Neuronal stem cell (in vitro differentiated cells): ENCODE measurements around the gene CT47C1.

Experiments used
- DNase-seq: peaks from one replicate; pipeline ENCODE4 v3.0.0-alpha.2; 2013; ENCODE audit warnings: low spot score
- H2AFZ ChIP-seq: one replicate; pipeline ENCODE4 v1.6.1; 2013; ENCODE audit warnings: mild to moderate bottlenecking, low read length, inconsistent platforms
- H2AK5ac ChIP-seq: 2 replicates; pipeline ENCODE4 v1.6.1; 2013; ENCODE audit warnings: low read depth, mild to moderate bottlenecking, inconsistent platforms, low read length, moderate library complexity, mixed read lengths
- H2BK120ac ChIP-seq: 2 replicates; pipeline ENCODE4 v1.6.1; 2013; ENCODE audit warnings: low read depth, mild to moderate bottlenecking, inconsistent platforms, low read length, moderate library complexity, mixed read lengths
- H2BK12ac ChIP-seq: one replicate; pipeline ENCODE4 v1.6.1; 2013; ENCODE audit warnings: low read length, inconsistent platforms
- H2BK15ac ChIP-seq: 2 replicates; pipeline ENCODE4 v1.6.1; 2013; ENCODE audit warnings: mild to moderate bottlenecking, low read length, inconsistent platforms, mixed read lengths
- H2BK5ac ChIP-seq: one replicate; pipeline ENCODE4 v1.6.1; 2013; ENCODE audit warnings: inconsistent platforms, mild to moderate bottlenecking, low read length, moderate library complexity
- H3K14ac ChIP-seq: one replicate; pipeline ENCODE4 v1.6.1; 2013; ENCODE audit warnings: low read length, inconsistent platforms
- H3K18ac ChIP-seq: 2 replicates; pipeline ENCODE4 v1.6.1; 2013; ENCODE audit warnings: low read length, inconsistent platforms
- H3K23ac ChIP-seq: 2 replicates; pipeline ENCODE4 v1.6.1; 2013; ENCODE audit warnings: low read depth, mild to moderate bottlenecking, mixed read lengths, low read length, inconsistent platforms; ENCODE audit not compliant: poor library complexity
- H3K27ac ChIP-seq: replicated peaks from 3 replicates; pipeline ENCODE4 v1.5.1; 2013; ENCODE audit warnings: low read length, inconsistent platforms
- H3K27me3 ChIP-seq, 3 experiments: 2 replicates each; pipeline ENCODE4 v1.6.1; 2013; ENCODE audit warnings: low read length in 3 of 3, mild to moderate bottlenecking in 2 of 3, inconsistent platforms in 1 of 3, low read depth in 1 of 3, mixed read lengths in 1 of 3, moderate library complexity in 1 of 3; ENCODE audit not compliant: control insufficient read depth in 3 of 3, insufficient read depth in 3 of 3
- H3K36me3 ChIP-seq, 2 donors: replicated peaks in 1 of 2; 2 replicates each; pipeline ENCODE4 v1.6.1; 2013; ENCODE audit warnings: low read length in 2 of 2; ENCODE audit not compliant: control insufficient read depth in 2 of 2, insufficient read depth in 2 of 2
- H3K4ac ChIP-seq: 2 replicates; pipeline ENCODE4 v1.6.1; 2013; ENCODE audit warnings: inconsistent platforms, mild to moderate bottlenecking, low read length, moderate library complexity
- H3K4me1 ChIP-seq, 2 donors: 1 replicate in 1 of 2; 2 replicates in 1 of 2; pipeline ENCODE4 v1.6.1; 2013; ENCODE audit warnings: low read length in 2 of 2, low read depth in 1 of 2; ENCODE audit not compliant: control insufficient read depth in 2 of 2, insufficient read depth in 1 of 2
- H3K4me2 ChIP-seq: one replicate; pipeline ENCODE4 v1.6.1; 2013; ENCODE audit warnings: mild to moderate bottlenecking, low read length, inconsistent platforms; ENCODE audit not compliant: insufficient read depth, poor library complexity, severe bottlenecking
- H3K4me3 ChIP-seq, 2 donors: 2 replicates each; pipeline ENCODE4 v1.5.1; 2013; ENCODE audit warnings: low read length in 2 of 2, mild to moderate bottlenecking in 2 of 2, inconsistent platforms in 1 of 2, moderate library complexity in 1 of 2
- H3K79me1 ChIP-seq: one replicate; pipeline ENCODE4 v1.6.1; 2013; ENCODE audit warnings: low read depth, mild to moderate bottlenecking, inconsistent platforms, low read length, moderate library complexity
- H3K9ac ChIP-seq: one replicate; pipeline ENCODE4 v1.6.1; 2013; ENCODE audit warnings: mild to moderate bottlenecking, low read depth, low read length, inconsistent platforms; ENCODE audit not compliant: poor library complexity
- H3K9me3 ChIP-seq, 2 donors: replicated peaks in 1 of 2; 2 replicates each; pipeline versions ENCODE3 to v1.6.1; 2013; ENCODE audit warnings: low read length in 2 of 2, mild to moderate bottlenecking in 2 of 2, inconsistent platforms in 1 of 2, low read depth in 1 of 2, mixed read lengths in 1 of 2, moderate library complexity in 1 of 2; ENCODE audit not compliant: control insufficient read depth in 2 of 2, insufficient read depth in 1 of 2
- H4K8ac ChIP-seq: one replicate; pipeline ENCODE4 v1.6.1; 2013; ENCODE audit warnings: low read depth, mild to moderate bottlenecking, inconsistent platforms, low read length, moderate library complexity
- H4K91ac ChIP-seq: one replicate; pipeline ENCODE4 v1.6.1; 2013; ENCODE audit warnings: low read length, low read depth, mild to moderate bottlenecking, inconsistent platforms; ENCODE audit not compliant: poor library complexity
- WGBS, 2 donors: extraction: QIAGEN DNeasy Blood & Tissue Kit; methylation state at CpG; one replicate each; pipeline ENCODE4 v1.1.7; 2013; ENCODE audit warnings: missing lambda C conversion rate in 2 of 2, mixed read lengths in 1 of 2; ENCODE audit not compliant: insufficient read length in 2 of 2, insufficient replicate concordance in 1 of 2; ENCODE audit errors: extremely low coverage in 2 of 2; 5-methylcytosine and 5-hydroxymethylcytosine counted together

CT47C1 gene

GRCh38 chrX:119067023-119067739, 5.6 kb upstream of the CT47C1 start:
- Histone ChIP-seq H3K4me1 (peaks cover 0 to 3% of the 10 kb centered on the region in 2 donors), H3K36me3 (no peaks in the 10 kb centered on the region), H3K9me3 (no peaks in the 10 kb centered on the region), H2BK120ac (no peak overlapping the region), H3K9ac (no peak overlapping the region), H3K4ac (no peak overlapping the region), H2AK5ac (no peak overlapping the region), H2BK12ac (no peak overlapping the region), H2BK5ac (no peak overlapping the region), H2BK15ac (no peak overlapping the region), H4K8ac (no peak overlapping the region), H4K91ac (no peak overlapping the region), H3K14ac (no peak overlapping the region), H3K18ac (no peak overlapping the region), H3K27me3 (no peaks in the 10 kb centered on the region), H2AFZ (no peak overlapping the region), H3K79me1 (no peaks in the 10 kb centered on the region), H3K4me2 (no peak overlapping the region), H3K23ac (no peak overlapping the region), H3K27ac (no peak overlapping the region), H3K4me3 (no peak overlapping the region)
- no CpG with 5 or more reads among the region's 7 CpGs for WGBS, 2 donors
- DNase-seq = peak; percentile 17

- Histone ChIP-seq H2BK15ac (no peak overlapping the region), H3K9ac (no peak overlapping the region), H3K27me3 (peaks cover 0 to under 1% (median 0%) of the 10 kb centered on the region in 3 experiments), H3K9me3 (no peaks in the 10 kb centered on the region), H3K23ac (no peak overlapping the region), H2BK120ac (no peak overlapping the region), H3K14ac (no peak overlapping the region), H3K4ac (no peak overlapping the region), H3K4me2 (no peak overlapping the region), H3K79me1 (no peaks in the 10 kb centered on the region), H2BK5ac (no peak overlapping the region), H3K4me3 (no peak overlapping the region), H2BK12ac (no peak overlapping the region), H4K8ac (no peak overlapping the region), H3K36me3 (no peaks in the 10 kb centered on the region), H2AK5ac (no peak overlapping the region), H4K91ac (no peak overlapping the region), H2AFZ (no peak overlapping the region), H3K18ac (no peak overlapping the region), H3K4me1 (no peaks in the 10 kb centered on the region), H3K27ac (no peak overlapping the region)
- no CpG with 5 or more reads among the region's 1 CpG for WGBS, 2 donors
- DNase-seq = no peak
Measured at GRCh38 chrX:119069128-119069527, 3.7 kb upstream of the CT47C1 start.

GRCh38 chrX:119069762-119070161, 3.0 kb upstream of the CT47C1 start:
- Histone ChIP-seq H3K9me3 (no peaks in the 10 kb centered on the region), H3K18ac (no peak overlapping the region), H3K4me3 (no peak overlapping the region), H3K4me1 (no peaks in the 10 kb centered on the region), H2AK5ac (no peak overlapping the region), H4K91ac (no peak overlapping the region), H3K9ac (no peak overlapping the region), H2BK5ac (no peak overlapping the region), H3K27me3 (peaks cover 0 to 6% (median 0%) of the 10 kb centered on the region in 3 experiments), H4K8ac (no peak overlapping the region), H2AFZ (no peak overlapping the region), H2BK15ac (no peak overlapping the region), H3K36me3 (no peaks in the 10 kb centered on the region), H3K27ac (no peak overlapping the region), H2BK12ac (no peak overlapping the region), H3K4ac (no peak overlapping the region), H3K79me1 (no peaks in the 10 kb centered on the region), H2BK120ac (no peak overlapping the region), H3K4me2 (no peak overlapping the region), H3K14ac (no peak overlapping the region), H3K23ac (no peak overlapping the region)
- no peak for DNase-seq
- no CpG with 5 or more reads among the region's 1 CpG for WGBS, 2 donors

GRCh38 chrX:119071381-119071780, 1.4 kb upstream of the CT47C1 start:
- WGBS, 2 donors = no CpG with 5 or more reads among the region's 2 CpGs

More at GRCh38 chrX:119071381-119071780, 1.4 kb upstream of the CT47C1 start:
- H3K4me3 ChIP-seq = no peak overlapping the region
- no peak overlapping the region for H3K27ac ChIP-seq
- no peak overlapping the region for H3K14ac ChIP-seq
- no peak overlapping the region for H2BK15ac ChIP-seq
- no peaks in the 10 kb centered on the region for H3K79me1 ChIP-seq
- no peak overlapping the region for H3K23ac ChIP-seq
- no peaks in the 10 kb centered on the region for H3K4me1 ChIP-seq
- no peak overlapping the region for H2AK5ac ChIP-seq
- no peaks in the 10 kb centered on the region for H3K9me3 ChIP-seq
- H3K4me2 ChIP-seq = no peak overlapping the region
- no peak overlapping the region for H2BK5ac ChIP-seq
- H3K27me3 ChIP-seq = peaks cover 0 to 10% (median 0%) of the 10 kb centered on the region in 3 experiments
- no peak for DNase-seq
- H2AFZ ChIP-seq = no peak overlapping the region
- H4K91ac ChIP-seq = no peak overlapping the region
- H3K36me3 ChIP-seq = no peaks in the 10 kb centered on the region
- H2BK12ac ChIP-seq = no peak overlapping the region
- H4K8ac ChIP-seq = no peak overlapping the region
- H3K18ac ChIP-seq = no peak overlapping the region
- no peak overlapping the region for H3K4ac ChIP-seq
- no peak overlapping the region for H2BK120ac ChIP-seq
- H3K9ac ChIP-seq = no peak overlapping the region
